Cardiac septum (tissue), 1 donor: Measurements from ENCODE around the gene ASXL3. TPM values are rescaled to one million over a fixed set of nuclear protein-coding genes. Genes with fewer than 3 reads are reported as not detected.

ENCODE experiments used
- DNase-seq: peaks from one replicate; pipeline ENCODE4 v3.0.0-alpha.2; 2020; ENCODE audit warnings: low spot score
- intact Hi-C: fragments of 100-400 bp; cut with DNase I; formaldehyde crosslinking; loops from one replicate; pipeline ENCODE4 v1.14.0; 2022
- total RNA-seq: library from RNA; stranded (reverse); fragmentation: NEBNext Ultra II Directional; extraction: Animal tissue kit (Norgen Biotek cat#: 25700); gene quantifications from one replicate; pipeline ENCODE4 v1.2.1, GENCODE V29; 2021
- donor health status: DM: no; HTN: no; CAD: no.

The ASXL3 gene
- total RNA-seq, 1 donor from 2014 or later, result 6.1 TPM

DNA sequence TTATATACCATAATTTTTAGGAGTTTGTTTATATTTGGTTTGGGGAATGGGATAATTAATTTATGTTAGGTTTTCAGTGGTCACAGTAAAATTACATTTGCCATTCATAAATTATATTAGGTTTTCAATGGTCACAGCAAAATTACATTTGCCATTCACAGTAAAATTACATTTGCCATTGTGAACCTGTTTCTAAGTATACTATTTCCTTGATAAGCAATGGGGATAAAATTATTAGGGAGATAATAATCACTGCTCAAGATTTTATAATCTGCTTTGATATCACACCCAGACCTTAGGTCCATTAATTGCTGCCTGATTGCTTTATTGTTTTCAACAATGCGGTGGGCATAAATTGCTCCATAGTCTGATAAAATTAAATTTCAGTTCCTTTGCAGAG, 124.6 kb downstream of the ASXL3 start:
- intact Hi-C loops, result no loop called here
- no peak for DNase-seq

DNA sequence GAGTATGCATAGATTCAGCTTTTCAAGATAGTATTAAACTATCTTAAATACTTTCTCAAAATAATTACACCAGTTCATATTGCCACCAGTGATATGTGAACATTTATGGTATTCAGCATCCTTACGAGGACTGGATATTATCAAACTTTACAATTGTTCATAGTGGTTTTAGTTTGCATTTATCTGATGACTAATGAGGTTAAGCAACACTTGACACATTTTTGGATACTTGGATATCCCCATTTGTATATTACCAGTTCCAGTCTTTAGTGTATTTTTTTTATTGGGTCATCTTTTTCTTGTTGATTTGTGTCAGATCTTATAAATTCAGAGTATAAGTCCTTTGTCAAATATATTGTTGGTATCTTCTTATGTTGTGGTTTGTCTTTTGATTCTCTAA, 128.4 kb downstream of the ASXL3 start:
- intact Hi-C loops, result no loop called here
- no peak for DNase-seq

DNA sequence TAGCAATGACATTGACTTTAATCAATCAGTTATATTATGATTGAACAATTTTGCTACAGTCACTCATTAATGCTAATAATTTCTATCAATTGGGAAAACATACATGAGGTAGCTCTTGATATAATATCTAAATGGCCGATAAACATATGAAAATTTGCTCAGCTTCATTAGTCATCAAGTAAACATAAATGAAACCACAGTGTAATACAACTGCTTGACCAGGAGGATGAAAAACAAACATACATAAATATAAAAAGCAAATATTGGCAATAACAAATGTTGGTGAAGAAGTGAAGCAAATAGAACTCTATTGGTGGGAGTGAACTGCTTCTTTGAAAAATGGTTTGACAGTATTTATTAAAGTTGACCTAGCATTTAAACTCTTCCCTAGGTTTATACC, 130.9 kb downstream of the ASXL3 start:
- DNase-seq, result no peak
- intact Hi-C loops, result no loop called here

DNA sequence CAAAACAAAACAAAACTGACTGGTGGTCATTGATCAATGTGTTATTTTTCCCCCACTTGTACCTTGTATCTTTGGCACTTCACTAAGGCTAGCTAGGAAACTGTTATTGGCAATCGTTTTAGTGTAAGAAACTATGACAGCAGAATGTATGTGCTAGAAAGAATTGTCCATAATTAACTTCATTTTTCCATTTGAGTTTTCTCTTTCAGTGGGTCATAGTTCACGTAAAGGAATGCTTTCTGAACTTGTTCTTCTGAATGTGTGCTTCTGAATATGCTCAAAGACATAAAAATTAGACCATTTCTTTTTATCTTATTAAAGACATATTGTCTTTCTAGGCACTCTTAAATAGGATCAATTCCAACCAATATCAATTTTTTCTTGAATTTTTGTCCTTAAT, 132.2 kb downstream of the ASXL3 start:
- no peak for DNase-seq
- intact Hi-C loops, result no loop called here

DNA sequence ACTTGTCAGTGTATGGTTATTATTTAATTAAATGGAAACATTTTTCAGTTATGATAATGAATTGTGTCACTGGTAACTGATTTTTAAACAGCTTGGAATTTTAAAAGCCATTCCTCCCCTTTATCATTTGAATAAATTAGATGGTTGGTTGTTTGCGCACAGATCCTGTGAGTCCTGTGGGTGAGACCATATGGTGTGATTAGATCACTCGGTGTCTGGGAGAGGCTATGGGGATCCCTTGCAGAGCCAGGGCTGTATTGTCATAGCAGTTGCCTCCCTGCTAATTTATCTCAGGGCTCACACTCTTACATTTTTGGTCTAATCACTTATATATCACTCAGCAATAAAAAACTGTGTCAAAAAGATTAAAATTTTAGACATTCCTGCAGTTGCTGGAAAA, 133.5 kb downstream of the ASXL3 start:
- intact Hi-C loops, result no loop called here
- DNase-seq, result no peak

DNA sequence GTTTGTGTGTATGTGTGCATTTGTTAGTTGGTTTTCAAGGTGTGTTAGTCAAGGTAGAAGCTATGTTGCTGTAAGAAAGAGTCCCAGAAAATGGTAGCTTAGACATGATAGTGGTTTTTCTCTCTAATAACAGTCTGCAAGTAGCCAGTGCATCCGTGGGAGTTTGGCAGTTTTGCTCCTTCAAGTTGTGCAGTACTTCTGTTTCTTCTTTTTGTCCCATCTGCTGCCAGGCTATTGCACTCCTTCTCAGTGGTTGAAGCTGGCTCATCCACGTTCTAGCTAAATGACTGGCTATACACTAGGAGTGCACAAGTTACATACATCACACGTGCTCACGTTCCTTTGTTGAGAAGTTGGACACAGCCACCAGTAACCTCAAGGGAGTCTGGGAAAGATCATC, 134.7 kb downstream of the ASXL3 start:
- intact Hi-C loops, result no loop called here
- no peak for DNase-seq

DNA sequence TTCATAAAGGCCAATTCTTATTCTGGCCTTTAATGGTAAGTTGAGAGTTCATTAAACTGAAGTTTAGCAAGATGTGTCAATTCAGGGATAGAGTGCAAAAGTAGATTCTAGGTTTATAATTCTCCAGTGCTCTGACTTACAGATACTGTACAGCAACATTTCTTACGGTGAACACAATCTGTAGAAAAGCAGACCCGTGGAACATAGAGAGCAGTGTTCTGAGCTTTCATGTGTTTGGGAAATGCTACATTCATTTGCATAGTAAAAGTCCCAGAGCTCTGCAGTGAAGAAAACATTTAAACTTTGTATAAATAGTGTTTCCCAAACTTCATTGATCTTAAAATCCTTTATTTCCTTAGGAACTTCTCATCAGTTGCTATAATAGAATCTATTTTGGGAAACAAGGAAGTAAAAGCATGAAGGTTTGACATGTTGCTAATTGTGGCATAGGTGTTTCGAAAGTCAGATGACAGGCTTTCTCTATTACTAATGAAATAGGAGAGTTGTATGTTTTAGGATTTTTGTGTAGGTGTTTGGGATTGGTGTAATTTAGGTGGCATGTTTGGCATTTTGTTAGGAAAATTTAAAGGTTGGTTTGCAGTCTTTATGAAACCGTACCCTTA, 138.2 kb downstream of the ASXL3 start:
- no peak for DNase-seq
- intact Hi-C loops, result no loop called here

DNA sequence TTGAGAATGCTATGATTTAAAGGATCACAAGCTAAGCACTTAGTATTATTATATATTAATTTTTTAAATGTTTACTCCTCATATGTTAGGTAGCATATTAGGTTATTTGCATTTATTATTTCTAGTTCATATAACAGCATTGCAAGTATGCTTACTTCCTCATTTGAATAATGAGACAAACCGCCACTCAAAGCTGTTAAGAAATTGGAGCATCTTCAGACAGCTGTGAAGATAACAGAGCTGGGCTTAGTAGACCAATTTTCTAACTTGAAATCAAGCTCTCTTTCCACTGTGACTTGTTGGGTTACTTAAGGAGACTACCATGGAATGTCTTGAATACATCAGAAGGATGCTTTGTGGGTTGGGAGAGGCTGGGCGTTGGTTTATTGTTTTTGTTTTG, 139.3 kb downstream of the ASXL3 start:
- no peak for DNase-seq
- intact Hi-C loops, result no loop called here

DNA sequence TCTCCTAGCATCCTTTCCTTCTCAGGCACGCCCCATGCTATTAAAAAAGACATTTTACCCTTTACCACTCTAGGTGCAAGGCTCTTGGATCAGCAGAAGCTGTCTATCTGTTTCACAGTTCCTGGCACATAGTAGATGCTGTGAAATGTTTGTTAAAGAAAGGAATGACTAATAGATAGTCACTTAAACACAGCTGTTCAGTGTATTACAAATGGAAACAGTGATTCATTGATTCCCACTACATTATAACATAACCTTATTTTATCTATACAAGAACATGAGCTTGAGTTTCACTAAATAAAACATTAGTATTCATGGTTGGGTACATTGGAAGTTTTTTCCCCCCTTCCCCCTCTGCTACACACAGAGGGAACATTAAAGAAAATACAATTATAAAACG, 142.1 kb downstream of the ASXL3 start:
- intact Hi-C loops, result no loop called here
- DNase-seq, result no peak

DNA sequence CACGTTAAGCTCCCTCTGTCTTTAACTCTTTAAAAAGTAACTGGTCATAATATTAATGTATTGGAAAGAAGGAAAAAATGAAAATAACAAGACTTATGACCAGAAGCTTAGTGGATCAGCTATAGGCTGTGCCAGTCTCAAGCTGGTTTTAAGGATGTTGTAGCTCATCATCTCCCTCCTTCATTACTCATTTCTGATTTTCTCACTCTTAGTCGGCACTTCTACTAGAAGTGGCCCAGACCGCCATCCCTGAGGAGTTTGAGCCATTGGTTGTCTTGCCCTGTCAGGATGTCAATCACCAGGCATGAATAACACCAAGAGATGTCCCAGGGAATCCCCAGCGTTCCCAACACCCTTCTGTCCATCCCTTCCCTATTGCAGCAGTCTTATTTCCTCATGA, 151.5 kb downstream of the ASXL3 start:
- intact Hi-C loops, result no loop called here
- no peak for DNase-seq

DNA sequence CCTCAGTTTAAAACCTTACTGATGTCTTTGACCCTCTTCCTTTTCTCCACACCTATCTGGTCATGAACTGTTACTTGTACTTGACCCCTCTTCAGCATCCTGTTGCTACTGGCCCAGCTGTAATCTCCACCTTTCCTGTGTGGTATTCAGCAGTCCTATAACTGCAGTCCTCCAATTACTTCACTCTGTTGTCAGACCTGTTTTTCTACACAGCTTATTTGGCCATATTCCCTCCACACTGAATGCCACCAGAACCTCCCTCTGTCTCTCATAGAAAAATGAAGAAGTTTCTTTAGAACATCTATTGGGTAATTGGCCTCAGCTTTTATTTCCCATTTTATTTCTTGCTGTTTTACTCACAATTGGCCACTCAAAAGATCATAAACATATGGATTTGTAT, 155.4 kb downstream of the ASXL3 start:
- intact Hi-C loops, result no loop called here
- DNase-seq, result no peak

DNA sequence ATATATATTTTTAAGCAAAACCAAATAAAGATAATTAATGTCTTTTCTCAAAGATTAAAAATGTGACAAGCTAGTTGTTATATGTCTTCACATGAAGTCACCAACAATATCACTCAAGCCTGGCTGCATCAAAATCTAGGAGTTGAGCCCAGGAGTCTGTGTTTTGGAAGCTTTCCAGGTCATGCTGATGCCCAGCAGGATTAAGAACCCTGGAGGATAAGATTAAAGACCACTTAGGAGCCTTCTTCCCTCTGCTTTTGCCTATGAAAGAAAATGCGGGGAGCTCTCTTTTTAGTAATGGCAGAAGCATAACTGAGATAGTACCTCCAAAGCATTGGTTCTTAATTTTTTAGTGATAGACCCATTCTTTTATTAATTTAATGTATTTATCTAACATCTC, 157.4 kb downstream of the ASXL3 start:
- DNase-seq, result no peak
- intact Hi-C loops, result no loop called here

DNA sequence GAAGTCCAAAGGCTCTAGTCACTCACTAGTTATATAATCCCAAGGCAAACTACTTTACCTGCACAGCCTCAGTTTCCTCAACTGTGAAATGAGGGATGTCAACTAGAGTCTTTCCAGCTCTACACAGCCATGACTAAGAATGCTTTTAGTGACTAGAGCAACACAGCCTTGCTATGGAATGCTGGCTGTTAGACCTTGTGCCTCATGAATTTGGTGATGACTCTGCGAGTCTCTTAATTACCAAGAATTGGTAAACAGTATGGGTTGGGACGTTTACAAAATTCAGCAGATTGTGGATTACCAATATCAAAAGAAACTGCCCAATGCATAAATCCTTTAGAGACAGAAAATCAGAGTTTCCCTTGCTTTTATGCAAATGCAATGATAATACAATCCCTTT, 163.7 kb downstream of the ASXL3 start:
- DNase-seq, result no peak
- intact Hi-C loops, result no loop called here

DNA sequence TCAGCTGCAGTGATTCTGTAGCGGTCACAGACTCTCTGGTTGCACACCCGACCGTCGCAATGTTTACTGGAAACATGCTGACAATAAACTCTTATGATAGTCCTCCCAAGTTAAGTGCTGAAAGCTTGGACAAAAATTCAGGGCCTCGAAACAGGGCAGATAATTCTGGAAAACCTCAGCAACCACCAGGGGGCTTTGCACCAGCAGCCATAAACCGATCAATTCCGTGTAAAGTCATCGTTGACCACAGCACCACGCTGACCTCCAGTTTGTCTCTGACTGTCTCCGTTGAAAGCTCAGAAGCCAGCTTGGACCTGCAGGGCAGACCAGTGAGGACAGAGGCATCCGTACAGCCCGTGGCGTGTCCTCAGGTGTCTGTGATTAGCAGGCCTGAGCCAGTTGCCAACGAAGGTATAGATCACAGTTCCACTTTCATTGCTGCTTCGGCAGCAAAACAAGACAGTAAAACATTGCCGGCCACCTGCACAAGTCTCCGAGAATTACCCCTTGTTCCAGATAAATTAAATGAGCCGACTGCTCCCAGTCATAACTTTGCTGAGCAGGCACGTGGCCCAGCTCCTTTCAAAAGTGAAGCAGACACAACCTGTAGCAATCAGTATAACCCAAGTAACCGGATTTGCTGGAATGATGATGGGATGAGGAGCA, 166.1 kb downstream of the ASXL3 start:
- intact Hi-C loops, result no loop called here

DNA sequence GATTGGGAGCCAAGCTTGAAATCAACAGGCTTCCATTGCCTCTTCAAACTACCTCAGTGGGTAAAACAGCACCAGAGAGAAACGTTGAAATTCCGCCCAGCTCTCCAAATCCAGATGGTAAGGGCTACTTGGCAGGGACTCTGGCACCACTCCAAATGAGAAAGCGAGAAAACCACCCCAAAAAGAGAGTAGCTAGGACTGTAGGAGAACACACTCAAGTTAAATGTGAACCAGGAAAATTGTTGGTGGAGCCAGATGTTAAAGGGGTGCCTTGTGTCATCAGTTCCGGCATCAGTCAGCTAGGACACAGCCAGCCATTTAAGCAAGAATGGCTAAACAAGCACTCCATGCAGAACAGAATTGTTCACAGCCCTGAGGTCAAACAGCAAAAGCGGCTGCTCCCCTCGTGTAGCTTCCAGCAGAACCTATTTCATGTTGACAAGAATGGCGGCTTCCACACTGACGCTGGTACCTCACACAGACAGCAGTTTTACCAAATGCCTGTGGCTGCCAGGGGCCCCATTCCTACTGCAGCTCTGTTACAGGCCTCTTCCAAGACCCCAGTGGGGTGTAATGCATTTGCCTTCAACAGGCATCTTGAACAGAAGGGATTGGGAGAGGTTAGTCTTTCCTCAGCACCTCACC, 167.3 kb downstream of the ASXL3 start:
- intact Hi-C loops, result no loop called here

More for the DNA sequence above, 166.1 kb downstream of the ASXL3 start:
- no peak for DNase-seq

DNA sequence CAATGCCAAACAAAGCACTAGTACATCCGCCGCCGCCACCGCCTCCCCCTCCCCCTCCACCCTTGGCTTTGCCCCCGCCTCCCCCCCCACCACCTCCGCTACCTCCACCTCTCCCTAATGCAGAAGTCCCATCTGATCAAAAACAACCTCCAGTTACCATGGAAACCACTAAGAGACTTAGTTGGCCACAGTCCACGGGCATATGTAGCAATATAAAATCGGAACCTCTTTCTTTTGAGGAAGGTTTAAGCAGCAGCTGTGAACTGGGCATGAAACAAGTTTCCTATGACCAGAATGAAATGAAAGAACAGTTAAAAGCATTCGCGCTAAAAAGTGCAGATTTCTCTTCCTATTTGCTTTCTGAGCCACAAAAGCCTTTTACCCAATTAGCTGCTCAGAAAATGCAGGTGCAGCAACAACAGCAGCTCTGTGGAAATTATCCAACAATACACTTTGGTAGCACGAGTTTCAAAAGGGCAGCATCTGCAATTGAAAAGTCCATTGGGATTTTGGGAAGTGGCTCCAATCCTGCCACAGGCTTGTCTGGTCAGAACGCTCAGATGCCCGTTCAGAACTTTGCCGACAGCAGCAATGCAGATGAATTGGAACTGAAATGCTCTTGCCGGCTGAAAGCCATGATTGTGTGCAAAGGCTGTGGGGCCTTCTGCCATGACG, 168.0 kb downstream of the ASXL3 start:
- intact Hi-C loops, result no loop called here
- DNase-seq, result no peak

More for the DNA sequence above, 167.3 kb downstream of the ASXL3 start:
- DNase-seq, result no peak

DNA sequence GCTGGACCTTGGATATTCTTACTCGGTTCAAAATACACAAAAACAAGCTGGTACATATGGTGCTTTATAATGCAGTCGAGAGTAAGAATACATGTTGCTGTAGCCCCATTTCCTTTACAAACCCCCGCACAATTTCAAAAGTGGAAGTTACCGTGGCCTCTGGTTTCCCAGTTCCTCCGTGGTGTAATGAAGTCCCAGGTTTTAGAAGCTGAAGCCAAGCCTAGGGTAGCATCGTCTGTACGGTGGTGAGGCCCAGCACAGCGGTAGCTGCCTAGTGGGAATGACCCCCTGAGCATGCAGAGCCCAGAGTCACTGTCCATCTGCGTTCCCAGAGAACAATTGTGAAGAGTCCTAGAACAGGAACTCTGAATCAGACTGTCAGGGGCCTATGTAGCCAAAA, 171.8 kb downstream of the ASXL3 start:
- intact Hi-C loops, result no loop called here
- no peak for DNase-seq

DNA sequence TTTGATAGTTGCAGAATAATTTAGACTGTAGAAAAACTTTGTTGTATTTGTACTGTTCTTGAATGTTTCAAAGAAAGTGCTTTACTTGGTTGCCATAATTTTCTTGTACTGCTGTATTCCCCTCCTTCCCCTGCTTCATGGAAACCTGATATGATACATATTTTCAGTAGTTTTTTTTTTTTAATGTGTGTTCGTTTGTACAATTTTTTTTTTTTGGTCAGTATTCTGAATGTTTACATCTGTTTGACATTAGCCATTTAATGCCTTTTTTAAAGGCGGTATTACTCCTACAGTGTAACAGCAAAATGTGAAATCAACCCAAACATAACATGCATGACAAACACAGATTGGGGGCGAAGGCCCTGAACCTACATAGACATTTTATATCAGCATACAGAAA, 172.3 kb downstream of the ASXL3 start:
- intact Hi-C loops, result no loop called here

DNA sequence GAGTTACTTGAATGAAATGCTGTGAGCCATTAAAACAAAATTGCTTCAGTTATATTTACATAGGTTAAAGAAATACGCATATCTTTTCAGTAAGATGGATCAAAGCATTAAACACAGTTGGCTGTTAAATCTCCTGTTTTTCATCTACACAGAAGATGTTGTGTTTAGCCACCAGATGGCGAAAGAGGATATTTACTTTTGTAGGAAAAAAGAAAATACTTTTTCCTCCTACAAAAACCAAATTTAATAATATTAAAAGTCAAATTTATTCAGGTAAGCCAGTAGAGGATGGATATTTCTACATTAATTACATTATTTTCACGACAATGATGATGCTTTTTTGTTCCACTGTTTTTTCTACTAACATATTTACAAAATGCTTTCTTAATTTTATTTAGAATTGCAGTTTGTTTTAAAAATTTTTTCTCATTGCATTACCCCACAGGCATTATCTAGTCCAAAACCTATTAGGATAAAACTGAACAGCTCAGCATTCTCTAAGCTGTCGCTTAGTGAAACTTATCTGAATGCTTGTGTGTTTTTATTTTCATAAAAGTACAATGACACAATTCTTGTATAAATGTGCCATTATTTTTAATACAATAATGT, 173.7 kb downstream of the ASXL3 start:
- intact Hi-C loops, result no loop called here
- DNase-seq, result no peak

More for the DNA sequence above, 172.3 kb downstream of the ASXL3 start:
- DNase-seq, result no peak

DNA sequence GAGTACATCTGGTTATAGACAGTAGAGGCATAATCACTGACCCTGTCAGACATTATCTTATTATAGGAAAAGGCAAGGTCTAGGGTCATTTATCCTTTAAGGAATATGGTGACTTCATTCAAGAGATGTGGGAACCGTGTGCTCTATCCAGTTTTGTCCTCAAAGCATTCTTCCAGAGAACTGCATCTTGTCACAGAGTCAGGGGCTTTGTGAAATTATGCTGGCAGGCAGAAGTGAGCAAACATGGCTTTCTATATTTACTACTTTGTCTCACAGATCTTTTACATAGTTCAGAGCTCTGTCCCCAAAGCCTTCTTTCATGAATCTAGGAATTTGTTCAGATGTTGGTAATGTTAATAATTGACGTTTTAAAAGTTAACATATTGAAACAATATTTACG, 177.4 kb downstream of the ASXL3 start:
- DNase-seq, result no peak
- intact Hi-C loops, result loop anchor here (5.0 kb wide), 1 partner anchor 523 kb away; no protein-coding TSS in a partner anchor
